HCT116 (cell line): Measurements from ENCODE around the gene RECQL5. TPM values are rescaled to one million over a fixed set of nuclear protein-coding genes. Genes with fewer than 3 reads are reported as not detected.

Source experiments
- ATAC-seq: fragments of 200-7000 bp; cut with Tn5 transposase; 2 replicates; pipeline ENCODE4 v1.9.1; 2020; ENCODE audit warnings: mild to moderate bottlenecking, moderate library complexity
- BruUV-seq: library from RNA; stranded (reverse); fragments of 400-500 nt; replicated peaks from 2 replicates; lab custom pipeline; 2021; lab: Mats Ljungman, UMichigan
- CTCF ChIA-PET: fragments of 300-600 bp; sonication (Branson Sonifier 250); formaldehyde crosslinking; loops from one replicate; lab custom pipeline; 2021; ENCODE audit warnings: antibody characterized with exemption; lab: Charles Lee
- POLR2A ChIA-PET: fragments of 300-600, 350-600 bp; sonication (Branson Sonifier 250); formaldehyde crosslinking; loops from one replicate; lab custom pipeline; 2021; ENCODE audit warnings: antibody characterized with exemption; lab: Charles Lee
- RAD21 ChIA-PET, 2 experiments: fragments of 300-600 bp; sonication (Branson Sonifier 250); formaldehyde crosslinking; loops; one replicate each; lab custom pipeline; 2023; ENCODE audit warnings: low total read pairs in 2 of 2; ENCODE audit not compliant: uncharacterized antibody in 2 of 2, unreplicated experiment in 2 of 2, low non-redundant PET in 1 of 2; lab: Charles Lee
- DNase-seq: peaks from one replicate; pipeline ENCODE4 v3.0.0-alpha.2; 2010; ENCODE audit warnings: low read depth, low spot score
- H2AFZ ChIP-seq: fragments of 200-600 bp; shearing (Covaris generic), sonication (generic); 2 replicates; pipeline ENCODE4 v1.6.1; 2017; ENCODE audit warnings: low read depth, mixed run types, mixed read lengths, antibody characterized with exemption, low read length; ENCODE audit not compliant: poor library complexity, severe bottlenecking
- H3K27ac ChIP-seq: 2 replicates; pipeline ENCODE4 v1.5.1; 2012; ENCODE audit warnings: low read depth, low read length
- H3K27me3 ChIP-seq: fragments of 200-600 bp; sonication (generic); 2 replicates; pipeline ENCODE4 v1.6.1; 2016; ENCODE audit warnings: mixed run types, low read length, mixed read lengths; ENCODE audit not compliant: insufficient read depth
- H3K36me3 ChIP-seq, 2 experiments: fragments of 200-500 bp in 1 of 2; fragments of 200-600 bp in 1 of 2; sonication (Bioruptor generic) in 1 of 2; sonication (generic) in 1 of 2; 2 replicates each; pipeline versions ENCODE4 v1.5.1 to v1.6.1; 2014 to 2016; ENCODE audit warnings: low read length in 2 of 2, inconsistent platforms in 1 of 2, mixed read lengths in 1 of 2, mixed run types in 1 of 2; ENCODE audit not compliant: insufficient read depth in 2 of 2, control insufficient read depth in 1 of 2
- H3K4me1 ChIP-seq, 2 experiments: fragments of 200-600 bp in 1 of 2; sonication (generic) in 1 of 2; 2 replicates each; pipeline versions ENCODE4 v1.5.1 to v1.6.1; 2012 to 2017; ENCODE audit warnings: low read length in 2 of 2, inconsistent platforms in 1 of 2, mild to moderate bottlenecking in 1 of 2, mixed read lengths in 1 of 2, mixed run types in 1 of 2, moderate library complexity in 1 of 2; ENCODE audit not compliant: insufficient read depth in 2 of 2, control insufficient read depth in 1 of 2
- H3K4me2 ChIP-seq: fragments of 200-600 bp; sonication (generic); 2 replicates; pipeline ENCODE4 v1.6.1; 2017; ENCODE audit warnings: mixed run types, low read length, mixed read lengths
- H3K4me3 ChIP-seq, 2 experiments: fragments of 200-600 bp in 1 of 2; sonication (generic) in 1 of 2; replicated peaks in 1 of 2; 2 replicates each; pipeline ENCODE4 v1.5.1; 2011 to 2016; ENCODE audit warnings: low read length in 2 of 2, control low read depth in 1 of 2, low read depth in 1 of 2, mild to moderate bottlenecking in 1 of 2, mixed read lengths in 1 of 2, mixed run types in 1 of 2
- H3K79me2 ChIP-seq: fragments of 200-600 bp; sonication (generic); 2 replicates; pipeline ENCODE4 v1.6.1; 2017; ENCODE audit warnings: mild to moderate bottlenecking, mixed run types, low read length, moderate library complexity, mixed read lengths; ENCODE audit not compliant: insufficient read depth
- H3K9ac ChIP-seq: fragments of 200-600 bp; sonication (generic); 2 replicates; pipeline ENCODE4 v1.6.1; 2016; ENCODE audit warnings: low read length, mixed read lengths
- H3K9me2 ChIP-seq: fragments of 200-600 bp; sonication (generic), shearing (Covaris generic); 2 replicates; pipeline ENCODE4 v1.6.1; 2017; ENCODE audit warnings: mixed run types, mild to moderate bottlenecking, moderate library complexity; ENCODE audit not compliant: insufficient read depth
- H3K9me3 ChIP-seq, 2 experiments: fragments of 200-500 bp in 1 of 2; fragments of 200-600 bp in 1 of 2; sonication (Bioruptor generic) in 1 of 2; sonication (generic) in 1 of 2; 2 replicates each; pipeline ENCODE4 v1.6.1; 2014 to 2017; ENCODE audit warnings: low read length in 2 of 2, mixed read lengths in 2 of 2, inconsistent platforms in 1 of 2, low read depth in 1 of 2, mild to moderate bottlenecking in 1 of 2, mixed run types in 1 of 2, moderate library complexity in 1 of 2; ENCODE audit not compliant: control insufficient read depth in 1 of 2, insufficient read depth in 1 of 2
- H4K20me1 ChIP-seq: fragments of 200-600 bp; sonication (generic), shearing (Covaris generic); 2 replicates; pipeline ENCODE4 v1.6.1; 2017; ENCODE audit warnings: mixed run types, mild to moderate bottlenecking, moderate library complexity; ENCODE audit not compliant: insufficient read depth
- ATF3 ChIP-seq: IDR thresholded peaks from 2 replicates; pipeline ENCODE4 v1.6.1; 2012
- CEBPB ChIP-seq: IDR thresholded peaks from 2 replicates; pipeline ENCODE4 v1.6.1; 2012; ENCODE audit warnings: low read depth
- EGR1 ChIP-seq: IDR thresholded peaks from 2 replicates; pipeline ENCODE4 v1.6.1; 2012; ENCODE audit warnings: low read depth
- EZH2 ChIP-seq: fragments of 200-600 bp; sonication (generic); IDR thresholded peaks from 2 replicates; pipeline ENCODE4 v1.6.1; 2017; ENCODE audit warnings: antibody characterized with exemption, mixed run types
- EZH2phosphoT487 ChIP-seq: fragments of 200-600 bp; IDR thresholded peaks from 2 replicates; pipeline ENCODE4 v1.6.1; 2018; ENCODE audit warnings: antibody characterized with exemption, borderline replicate concordance
- JUND ChIP-seq: IDR thresholded peaks from 2 replicates; pipeline ENCODE4 v1.6.1; 2012
- MAX ChIP-seq: IDR thresholded peaks from 2 replicates; pipeline ENCODE4 v1.6.1; 2012
- POLR2A ChIP-seq: IDR thresholded peaks from 2 replicates; pipeline ENCODE4 v1.7.0; 2011; ENCODE audit warnings: borderline replicate concordance; ENCODE audit not compliant: insufficient read depth, insufficient read length; ENCODE audit errors: extremely low read depth
- POLR2AphosphoS5 ChIP-seq: IDR thresholded peaks from 2 replicates; pipeline ENCODE4 v1.6.1; 2011; ENCODE audit warnings: mild to moderate bottlenecking, low read depth, low read length, moderate library complexity
- RAD21 ChIP-seq: IDR thresholded peaks from 2 replicates; pipeline ENCODE4 v1.6.1; 2012; ENCODE audit warnings: low read depth, mild to moderate bottlenecking
- REST ChIP-seq: IDR thresholded peaks from 2 replicates; pipeline ENCODE4 v1.6.1; 2012; ENCODE audit warnings: low read depth
- SP1 ChIP-seq: IDR thresholded peaks from 2 replicates; pipeline ENCODE4 v1.6.1; 2012; ENCODE audit warnings: low read depth
- SRF ChIP-seq: IDR thresholded peaks from 2 replicates; pipeline ENCODE4 v1.6.1; 2012; ENCODE audit warnings: low read depth
- TCF7L2 ChIP-seq: IDR thresholded peaks from 2 replicates; pipeline ENCODE4 v1.7.0; 2011; ENCODE audit warnings: borderline replicate concordance, inconsistent platforms; ENCODE audit not compliant: insufficient read depth, insufficient read length; ENCODE audit errors: extremely low read depth
- YY1 ChIP-seq: IDR thresholded peaks from 2 replicates; pipeline ENCODE4 v1.6.1; 2011; ENCODE audit warnings: low read length, low read depth, moderate library complexity, mild to moderate bottlenecking; ENCODE audit not compliant: insufficient replicate concordance; ENCODE audit errors: extremely low read depth
- ZBTB33 ChIP-seq: IDR thresholded peaks from 2 replicates; pipeline ENCODE4 v1.6.1; 2011; ENCODE audit warnings: mild to moderate bottlenecking, low read length, moderate library complexity; ENCODE audit not compliant: insufficient replicate concordance; ENCODE audit errors: extremely low read depth
- intact Hi-C: fragments of 100-400 bp; cut with micrococcal nuclease; formaldehyde crosslinking; loops from 2 replicates; pipeline ENCODE4 v1.10.0; 2022
- total RNA-seq: library from RNA; stranded (reverse); gene quantifications from one replicate; pipeline ENCODE4 v1.2.1, GENCODE V29; 2021; ENCODE audit not compliant: unreplicated experiment

The RECQL5 gene
- total RNA-seq, 1 experiment from 2014 or later = 83.3 TPM

GRCh38 chr17:75712446-75712845, 45.5 kb upstream of the RECQL5 start (continued):
- TF ChIP-seq EGR1 = no peak

- no peaks in the 10 kb centered on the region; the same call in 1 of the 2 replicates for H3K79me2 ChIP-seq
- ChIA-PET POLR2A (interaction anchor here (0.7 to 5.4 kb wide), 9 partner anchors 8 to 169 kb away, joined by 3 to 45 read pairs (median 6); partner anchors contain the start of gene ITGB4), CTCF (interaction anchor here (1.2 to 2.6 kb wide), 8 partner anchors 12 to 74 kb away, joined by 4 to 17 read pairs (median 11); partner anchors contain the start of genes ITGB4 and SMIM5), RAD21 (interaction anchor here (0.6 to 1.6 kb wide), 5 partner anchors 11 to 58 kb away, joined by 3 to 5 read pairs (median 4); partner anchors contain the start of genes GALK1 (in 1 of the 2) and ITGB4 (in 1 of the 2))
- H3K9ac ChIP-seq = peak overlapping the region; percentile 64
- H3K4me1 ChIP-seq = peaks cover 55 to 86% of the 10 kb centered on the region in 2 experiments
- ATAC-seq (peak; percentile 95), DNase-seq (peak; percentile 94)
- no peaks in the 10 kb centered on the region for H3K9me3 ChIP-seq
- no peaks in the 10 kb centered on the region for H4K20me1 ChIP-seq
- TF ChIP-seq EZH2 (no peak), MAX (no peak), CEBPB (no peak), SRF (no peak), ZBTB33 (peak; percentile 79), JUND (no peak), REST (no peak), EZH2phosphoT487 (no peak), RAD21 (no peak), TCF7L2 (peak; percentile 97), EGR1 (no peak), SP1 (no peak), ATF3 (no peak), POLR2AphosphoS5 (peak; percentile 87), YY1 (peak; percentile 84), POLR2A (no peak)
- peaks cover 19 to 54% of the 10 kb centered on the region in 2 experiments for H3K36me3 ChIP-seq
- peak overlapping the region; percentile 85 for H3K27ac ChIP-seq
- intact Hi-C loops = loop anchor here (2.0 kb wide), 1 partner anchor 14 kb away; the partner anchor contains the start of gene ITGB4
- BruUV-seq = no TSS peak
- no peak overlapping the region for H2AFZ ChIP-seq
- H3K4me2 ChIP-seq = peak overlapping the region; percentile 86
- H3K27me3 ChIP-seq = no peaks in the 10 kb centered on the region
- H3K4me3 ChIP-seq = peak overlapping the region in 1 of 2 experiments; percentile 43; a peak in 2 of 4 replicates
- H3K9me2 ChIP-seq = no peaks in the 10 kb centered on the region
These were observed 40.2 kb upstream of the RECQL5 start for GRCh38 chr17:75707079-75707571.
